ENCODE data around the gene FOXO1. TPM values are rescaled to one million over a fixed set of nuclear protein-coding genes. Genes with fewer than 3 reads are reported as not detected.

FOXO1 gene
- total RNA-seq, 1 donor from 2014 or later = 50.4 TPM

GRCh38 chr13:40592035-40592434, 74.4 kb downstream of the FOXO1 start:
- ChIA-PET CTCF (interaction anchor here (0.8 to 1.2 kb wide), 2 partner anchors 9 to 46 kb away, joined by 3 read pairs; no protein-coding TSS in a partner anchor), POLR2A (interaction anchor here (0.6 to 3.4 kb wide), 3 partner anchors 60 to 146 kb away, joined by 4 to 24 read pairs (median 5); partner anchors contain the start of gene FOXO1)
- Mint-ChIP-seq H3K4me3 (peak overlapping the region; percentile 1), H3K36me3 (ENCODE audit: low read depth) (no peaks in the 10 kb centered on the region), H3K9me3 (no peaks in the 10 kb centered on the region), H3K27me3 (no peaks in the 10 kb centered on the region), H3K27ac (peak overlapping the region; percentile 73), H3K4me1 (peaks cover 99% of the 10 kb centered on the region)
- no peak for TF ChIP-seq CTCF (IDR thresholded peaks at IDR 0.05)
- DNase-seq (no peak), ATAC-seq (ENCODE audit: low read depth) (no peak)
- intact Hi-C loops (cut with micrococcal nuclease) = no loop called here

- no peaks in the 10 kb centered on the region for H3K27me3 Mint-ChIP-seq
- ATAC-seq (ENCODE audit: low read depth) (no peak), DNase-seq (no peak)
- intact Hi-C loops (cut with micrococcal nuclease) = no loop called here
- POLR2A ChIA-PET = interaction anchor here (0.6 to 3.4 kb wide), 5 partner anchors 12 to 159 kb away, joined by 3 to 24 read pairs (median 4); partner anchors contain the start of gene FOXO1
- no peaks in the 10 kb centered on the region for H3K36me3 Mint-ChIP-seq (ENCODE audit: low read depth)
- H3K27ac Mint-ChIP-seq = peak overlapping the region; percentile 96
- no peak overlapping the region for H3K4me3 Mint-ChIP-seq
- CTCF ChIA-PET = interaction anchor here (1.0 kb wide), 1 partner anchor 91 kb away, joined by 3 read pairs; no protein-coding TSS in a partner anchor
- TF ChIP-seq CTCF (IDR thresholded peaks at IDR 0.05) = no peak
- peaks cover 99% of the 10 kb centered on the region for H3K4me1 Mint-ChIP-seq
- no peaks in the 10 kb centered on the region for H3K9me3 Mint-ChIP-seq
These were observed 75.3 kb downstream of the FOXO1 start for GRCh38 chr13:40591091-40591490.

GRCh38 chr13:40590112-40590862, 76.2 kb downstream of the FOXO1 start:
- Mint-ChIP-seq H3K4me1 (peaks cover 99% of the 10 kb centered on the region), H3K36me3 (ENCODE audit: low read depth) (no peaks in the 10 kb centered on the region), H3K9me3 (no peaks in the 10 kb centered on the region), H3K27me3 (no peaks in the 10 kb centered on the region), H3K4me3 (peak overlapping the region; percentile 81), H3K27ac (peak overlapping the region; percentile 96)
- ChIA-PET CTCF (interaction anchor here (1.0 to 1.6 kb wide), 2 partner anchors 92 to 521 kb away, joined by 3 read pairs; no protein-coding TSS in a partner anchor), POLR2A (interaction anchor here (0.6 to 3.4 kb wide), 12 partner anchors 8 to 521 kb away, joined by 3 to 24 read pairs (median 4); partner anchors contain the start of gene FOXO1)
- TF ChIP-seq CTCF (IDR thresholded peaks at IDR 0.05) = no peak
- intact Hi-C loops (cut with micrococcal nuclease) = no loop called here
- no peak for ATAC-seq (ENCODE audit: low read depth)
- no peak for DNase-seq

GRCh38 chr13:40589285-40590109, 76.9 kb downstream of the FOXO1 start:
- CTCF ChIA-PET = interaction anchor here (1.6 kb wide), 1 partner anchor 520 kb away, joined by 3 read pairs; no protein-coding TSS in a partner anchor
- Mint-ChIP-seq H3K9me3 (no peaks in the 10 kb centered on the region), H3K27ac (peak overlapping the region; percentile 96), H3K36me3 (ENCODE audit: low read depth) (no peaks in the 10 kb centered on the region), H3K4me1 (peaks cover 99% of the 10 kb centered on the region), H3K27me3 (no peaks in the 10 kb centered on the region), H3K4me3 (peak overlapping the region; percentile 81)
- intact Hi-C loops (cut with micrococcal nuclease) = loop anchor here (1.0 kb wide), 4 partner anchors 8 to 144 kb away; no protein-coding TSS in a partner anchor
- POLR2A ChIA-PET = interaction anchor here (0.7 to 3.4 kb wide), 10 partner anchors 9 to 520 kb away, joined by 3 to 24 read pairs (median 4); partner anchors contain the start of gene FOXO1
- ATAC-seq (ENCODE audit: low read depth) (peak; percentile 89), DNase-seq (no peak)
- no peak for TF ChIP-seq CTCF (IDR thresholded peaks at IDR 0.05)
